22Rv1 (cell line): ENCODE measurements around the gene EPS8L2.

ENCODE experiments used
- ZFX ChIP-seq: fragments of 450-650 bp; IDR thresholded peaks from 2 replicates; pipeline ENCODE4 v1.6.1; 2017; ENCODE audit warnings: antibody characterized with exemption, borderline replicate concordance
- TF ChIP-seq, protein P1 (sequence below): fragments of 450-650 bp; IDR thresholded peaks from 2 replicates; pipeline ENCODE4 v1.5.1; 2017; ENCODE audit warnings: mild to moderate bottlenecking

- TF ChIP-seq, protein P1, sequence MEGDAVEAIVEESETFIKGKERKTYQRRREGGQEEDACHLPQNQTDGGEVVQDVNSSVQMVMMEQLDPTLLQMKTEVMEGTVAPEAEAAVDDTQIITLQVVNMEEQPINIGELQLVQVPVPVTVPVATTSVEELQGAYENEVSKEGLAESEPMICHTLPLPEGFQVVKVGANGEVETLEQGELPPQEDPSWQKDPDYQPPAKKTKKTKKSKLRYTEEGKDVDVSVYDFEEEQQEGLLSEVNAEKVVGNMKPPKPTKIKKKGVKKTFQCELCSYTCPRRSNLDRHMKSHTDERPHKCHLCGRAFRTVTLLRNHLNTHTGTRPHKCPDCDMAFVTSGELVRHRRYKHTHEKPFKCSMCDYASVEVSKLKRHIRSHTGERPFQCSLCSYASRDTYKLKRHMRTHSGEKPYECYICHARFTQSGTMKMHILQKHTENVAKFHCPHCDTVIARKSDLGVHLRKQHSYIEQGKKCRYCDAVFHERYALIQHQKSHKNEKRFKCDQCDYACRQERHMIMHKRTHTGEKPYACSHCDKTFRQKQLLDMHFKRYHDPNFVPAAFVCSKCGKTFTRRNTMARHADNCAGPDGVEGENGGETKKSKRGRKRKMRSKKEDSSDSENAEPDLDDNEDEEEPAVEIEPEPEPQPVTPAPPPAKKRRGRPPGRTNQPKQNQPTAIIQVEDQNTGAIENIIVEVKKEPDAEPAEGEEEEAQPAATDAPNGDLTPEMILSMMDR: no peak
- TF ChIP-seq ZFX: no peak
These were observed 17.4 kb upstream of the EPS8L2 start for GRCh38 chr11:688681-689080.
